Vagina (tissue), 2 donors: ENCODE measurements around the gene DCDC2.

ENCODE experiments used
- POLR2A ChIP-seq, 2 donors: fragments of 450-650 bp; IDR thresholded peaks; one replicate each; pipeline ENCODE4 v1.6.1; 2017; ENCODE audit warnings: antibody characterized with exemption in 2 of 2, mild to moderate bottlenecking in 2 of 2, moderate library complexity in 2 of 2
- POLR2AphosphoS5 ChIP-seq, 2 donors: sonication (generic); formaldehyde crosslinking; IDR thresholded peaks; one replicate each; pipeline ENCODE4 v1.9.0; 2017; ENCODE audit warnings: antibody characterized with exemption in 2 of 2, mild to moderate bottlenecking in 2 of 2, low read depth in 1 of 2; ENCODE audit not compliant: insufficient read depth in 1 of 2
- TF ChIP-seq, protein P1 (sequence below), 3 experiments: fragments of 450-650 bp in 2 of 3; fragments of 200-600 bp in 1 of 3; sonication (generic) in 1 of 3; IDR thresholded peaks; one replicate each; pipeline ENCODE4 v1.5.1; 2017 to 2019; ENCODE audit warnings: antibody characterized with exemption in 3 of 3, mild to moderate bottlenecking in 2 of 3, moderate library complexity in 2 of 3

DNA sequence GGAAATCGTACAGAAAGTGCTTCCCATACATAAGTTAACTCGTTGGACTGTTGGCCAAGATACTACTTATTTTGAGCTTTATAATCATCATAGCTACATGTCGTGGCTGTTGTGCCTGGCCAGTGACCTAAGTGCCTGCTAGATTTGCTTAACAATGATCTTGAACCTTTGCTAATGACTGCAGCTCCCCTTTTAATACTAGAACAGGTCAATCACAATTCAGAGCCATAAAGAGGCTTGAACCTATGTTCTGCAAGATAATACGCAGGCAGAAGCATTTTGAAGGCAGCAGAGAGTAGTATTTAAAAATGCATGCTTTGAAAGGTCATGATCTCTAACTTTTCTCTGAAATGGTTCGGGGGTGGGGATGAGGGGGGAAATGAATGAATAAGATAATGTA, 47.4 kb upstream of the DCDC2 start:
- TF ChIP-seq POLR2AphosphoS5 (IDR thresholded peaks at IDR 0.05; ENCODE audit: insufficient read depth in 1 of 2, low read depth in 1 of 2) (no peak), POLR2A (IDR thresholded peaks at IDR 0.05) (no peak)
- TF ChIP-seq, protein P1, sequence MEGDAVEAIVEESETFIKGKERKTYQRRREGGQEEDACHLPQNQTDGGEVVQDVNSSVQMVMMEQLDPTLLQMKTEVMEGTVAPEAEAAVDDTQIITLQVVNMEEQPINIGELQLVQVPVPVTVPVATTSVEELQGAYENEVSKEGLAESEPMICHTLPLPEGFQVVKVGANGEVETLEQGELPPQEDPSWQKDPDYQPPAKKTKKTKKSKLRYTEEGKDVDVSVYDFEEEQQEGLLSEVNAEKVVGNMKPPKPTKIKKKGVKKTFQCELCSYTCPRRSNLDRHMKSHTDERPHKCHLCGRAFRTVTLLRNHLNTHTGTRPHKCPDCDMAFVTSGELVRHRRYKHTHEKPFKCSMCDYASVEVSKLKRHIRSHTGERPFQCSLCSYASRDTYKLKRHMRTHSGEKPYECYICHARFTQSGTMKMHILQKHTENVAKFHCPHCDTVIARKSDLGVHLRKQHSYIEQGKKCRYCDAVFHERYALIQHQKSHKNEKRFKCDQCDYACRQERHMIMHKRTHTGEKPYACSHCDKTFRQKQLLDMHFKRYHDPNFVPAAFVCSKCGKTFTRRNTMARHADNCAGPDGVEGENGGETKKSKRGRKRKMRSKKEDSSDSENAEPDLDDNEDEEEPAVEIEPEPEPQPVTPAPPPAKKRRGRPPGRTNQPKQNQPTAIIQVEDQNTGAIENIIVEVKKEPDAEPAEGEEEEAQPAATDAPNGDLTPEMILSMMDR (IDR thresholded peaks at IDR 0.05): no peak
